ENCODE results near the gene DENND1A. TPM values are rescaled to one million over a fixed set of nuclear protein-coding genes. Genes with fewer than 3 reads are reported as not detected.

DENND1A gene
- total RNA-seq, 1 experiment from 2014 or later, result 20.6 TPM

DNA sequence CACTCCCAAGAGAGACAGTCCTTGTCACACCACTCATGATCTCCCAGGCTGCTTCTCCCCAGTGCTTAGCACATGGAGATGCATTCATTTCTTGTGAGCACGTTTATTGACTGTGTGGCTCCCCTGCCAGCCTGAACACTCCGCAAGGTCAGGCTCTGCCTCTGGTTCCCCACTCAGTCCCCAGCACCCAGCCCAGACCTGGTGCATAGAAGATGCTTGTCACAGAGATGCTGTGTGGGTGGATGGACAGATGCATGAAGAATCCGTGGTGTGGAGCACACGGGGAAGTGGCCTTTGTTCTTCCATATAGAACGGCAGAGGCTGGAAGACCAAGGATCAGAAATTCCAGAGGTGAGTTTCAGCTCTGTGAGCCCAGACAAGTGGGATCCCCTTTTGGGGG, 587.7 kb downstream of the DENND1A start:
- no peak for DNase-seq (ENCODE audit: low read depth)

- DNase-seq (ENCODE audit: low read depth), result no peak
Measured at GRCh38 chr9:123341816-123342215, 588.1 kb downstream of the DENND1A start.

DNA sequence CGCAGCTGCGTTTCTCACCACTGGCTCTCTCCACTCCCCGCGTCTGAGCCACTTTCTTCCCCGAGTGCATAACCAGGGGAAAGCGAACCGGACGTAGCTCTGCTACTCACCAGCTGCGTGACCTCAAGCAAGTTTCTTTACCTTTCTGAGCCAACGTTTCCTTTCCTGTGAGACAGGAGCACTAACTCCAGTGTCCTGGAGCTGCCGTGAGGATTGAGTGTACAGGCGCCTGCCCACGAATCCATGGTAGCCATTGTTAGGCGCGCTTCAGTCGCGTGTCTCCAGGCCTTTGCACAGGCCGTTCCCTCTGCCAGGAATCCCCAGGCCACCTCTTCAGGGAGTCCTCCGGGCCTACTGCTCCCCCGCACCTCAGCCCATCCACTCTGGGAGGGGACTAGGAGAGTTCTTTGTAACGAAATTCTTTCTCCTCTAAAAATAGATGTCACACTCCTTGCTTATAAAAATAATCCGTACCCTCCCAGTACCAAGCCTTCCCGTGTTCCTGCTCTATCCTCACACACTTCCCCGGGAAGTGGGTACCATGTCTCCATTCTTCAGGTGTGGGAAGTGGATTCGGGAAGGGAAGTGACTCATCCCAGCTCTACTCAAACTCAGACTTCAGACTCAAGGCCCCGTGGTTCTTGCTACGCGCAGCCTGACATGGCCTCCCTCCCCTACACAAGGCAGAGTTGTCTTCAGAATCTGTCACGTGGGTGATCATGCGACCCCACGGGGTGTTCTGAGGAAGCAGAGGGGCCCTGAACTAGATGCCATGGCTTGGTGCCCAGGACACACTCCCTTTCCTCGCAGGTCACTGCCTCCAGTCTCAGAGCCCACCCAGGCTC, 590.0 kb downstream of the DENND1A start:
- no peak for DNase-seq (ENCODE audit: low read depth)

GRCh38 chr9:123338710-123339665, 590.9 kb downstream of the DENND1A start:
- DNase-seq (ENCODE audit: low read depth), result no peak

- no peak for DNase-seq (ENCODE audit: low read depth)
Measured at GRCh38 chr9:123337971-123338370, 592.0 kb downstream of the DENND1A start.

DNA sequence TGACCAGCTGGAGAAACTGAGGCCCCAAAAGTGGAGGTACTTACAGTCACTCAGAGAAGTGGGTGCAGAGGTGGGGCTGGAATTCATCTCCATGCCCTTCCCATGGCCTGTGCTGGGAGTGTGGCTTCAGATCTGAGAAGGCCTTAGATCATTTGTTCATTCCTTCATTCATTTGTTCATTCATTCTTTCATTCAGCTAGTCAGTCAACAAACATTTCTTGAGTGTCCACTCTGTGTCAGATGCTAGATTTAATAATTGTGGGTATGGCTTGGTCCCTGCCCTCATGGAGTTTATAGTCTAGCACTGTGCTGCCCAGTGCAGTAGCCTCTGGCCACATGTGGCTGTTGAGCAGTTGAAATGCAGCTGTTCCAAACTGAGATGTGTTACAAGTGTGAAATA, 593.0 kb downstream of the DENND1A start:
- DNase-seq (ENCODE audit: low read depth), result no peak

DNA sequence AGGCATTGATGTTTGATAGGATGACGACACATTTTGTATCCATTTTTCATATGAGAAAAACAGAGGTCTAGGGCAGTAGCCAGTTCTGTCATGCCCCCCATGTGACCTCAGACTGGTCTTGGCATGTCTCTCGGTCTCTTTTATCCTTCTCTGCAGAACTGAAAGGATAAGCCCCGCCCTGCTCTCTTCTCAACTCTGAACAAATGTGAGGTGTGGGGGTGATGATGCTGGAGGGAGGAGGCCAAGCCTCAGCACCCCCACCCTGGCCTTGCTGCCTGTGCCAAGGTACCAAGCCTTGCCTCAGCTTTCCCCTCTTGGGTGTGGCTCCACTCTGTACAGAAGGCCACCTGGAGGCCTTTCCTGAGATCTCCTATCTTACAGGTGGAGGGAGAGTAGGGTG, 593.5 kb downstream of the DENND1A start:
- DNase-seq (ENCODE audit: low read depth), result no peak

DNA sequence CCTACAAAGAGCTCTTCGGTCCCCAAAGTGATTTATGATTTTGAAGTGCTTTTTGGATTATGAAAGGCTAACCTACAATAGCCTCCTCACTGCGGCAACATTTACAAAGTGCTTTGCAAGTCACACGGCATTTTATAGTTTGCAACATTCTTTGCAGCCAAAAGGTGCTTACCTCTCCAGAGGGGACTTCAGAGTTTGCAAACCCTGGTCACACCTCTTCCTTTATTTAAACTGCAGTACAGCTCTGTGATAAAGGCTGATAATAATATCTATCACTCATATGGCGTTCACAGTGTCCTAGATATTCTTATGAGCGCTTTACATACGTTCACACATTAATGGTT, 594.0 kb downstream of the DENND1A start:
- no peak for DNase-seq (ENCODE audit: low read depth)

DNA sequence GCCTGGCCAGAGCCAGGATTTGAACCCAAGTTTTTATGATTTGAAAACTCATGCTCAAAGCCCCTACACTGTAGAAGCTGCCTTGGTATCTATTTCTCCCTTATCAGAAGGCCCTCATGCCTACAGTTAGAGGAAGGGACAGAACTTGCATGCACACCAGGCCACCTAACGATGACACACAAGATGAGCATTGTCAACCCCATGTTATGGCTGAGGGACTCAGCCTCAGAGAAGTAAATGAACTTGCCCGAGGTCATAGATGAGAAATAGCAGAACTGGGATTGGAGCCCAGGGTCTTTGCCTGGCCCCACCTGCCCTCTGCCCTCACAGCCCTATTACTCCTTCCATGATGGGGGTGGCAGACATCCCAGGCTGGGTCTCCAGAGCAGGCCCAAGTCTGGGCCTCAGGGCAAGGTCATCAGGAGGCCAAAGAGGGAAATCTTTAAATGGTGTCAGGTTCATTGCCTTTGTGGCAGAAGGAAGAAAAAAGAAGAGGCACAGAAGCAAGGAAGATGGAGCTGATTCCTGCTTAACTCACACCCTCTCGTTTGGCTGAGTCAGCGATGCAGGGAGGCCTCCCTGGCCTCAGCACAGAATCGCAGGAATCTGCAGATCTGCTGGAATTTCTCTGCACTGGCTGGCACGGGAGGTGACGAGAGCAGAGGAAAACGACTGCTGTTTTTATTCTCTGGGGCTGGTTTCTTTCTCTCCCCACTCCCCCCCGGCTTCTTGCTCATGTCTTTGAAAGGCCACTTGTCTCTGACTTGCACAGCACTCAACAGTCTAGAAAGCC, 594.5 kb downstream of the DENND1A start:
- DNase-seq (ENCODE audit: low read depth), result peak; percentile 34

GRCh38 chr9:123334639-123335038, 595.3 kb downstream of the DENND1A start:
- DNase-seq (ENCODE audit: low read depth), result no peak

DNA sequence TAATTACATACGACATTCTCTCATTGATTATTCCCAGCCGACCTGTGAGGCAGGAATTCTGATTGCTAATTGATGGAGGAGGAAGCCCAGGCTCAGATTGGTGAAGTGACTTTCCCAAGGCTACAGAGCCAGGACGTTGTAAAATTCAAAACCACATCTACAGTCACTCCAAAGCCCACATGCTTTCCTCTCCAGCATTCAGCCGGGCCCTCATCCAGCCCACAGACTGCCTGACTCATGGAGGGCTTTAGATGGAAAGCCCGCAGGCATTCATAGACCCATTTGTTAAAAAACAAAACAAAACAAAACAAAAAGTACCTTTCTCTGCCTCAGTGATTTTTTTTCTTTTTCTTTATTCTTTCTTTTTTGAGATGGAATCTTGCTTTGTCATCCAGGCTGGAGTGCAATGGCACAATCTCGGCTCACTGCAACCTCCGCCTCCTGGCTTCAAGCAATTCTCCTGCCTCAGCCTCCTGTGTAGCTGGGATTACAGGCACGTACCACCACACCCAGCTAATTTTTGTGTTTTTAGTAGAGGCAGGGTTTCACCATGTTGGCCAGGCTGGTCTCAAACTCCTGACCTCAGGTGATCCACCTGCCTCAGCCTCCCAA, 596.8 kb downstream of the DENND1A start:
- peak; percentile 43 for DNase-seq (ENCODE audit: low read depth)

- no peak for DNase-seq (ENCODE audit: low read depth)
Measured at GRCh38 chr9:123331346-123332060, 598.4 kb downstream of the DENND1A start.

Other genes starting within 250 kb of the DENND1A start
- 2.4 and 3.4 TPM in 2 replicates for gene LHX2, start 81.6 kb upstream of the DENND1A start, total RNA-seq (2014; rRNA removed)